MCF 10A (cell line): ENCODE measurements around the gene COG8. TPM values are rescaled to one million over a fixed set of nuclear protein-coding genes. Genes with fewer than 3 reads are reported as not detected.

ENCODE experiments used
- BruUV-seq: library from RNA; stranded (reverse); fragments of 400-500 nt; replicated peaks from 2 replicates; lab custom pipeline; 2021; lab: Mats Ljungman, UMichigan
- CTCF ChIA-PET: fragments of 300-600 bp; sonication (Branson Sonifier 250); formaldehyde crosslinking; extraction: SDS; loops from one replicate; lab custom pipeline; 2021; ENCODE audit warnings: antibody characterized with exemption, inconsistent platforms; lab: Yijun Ruan, JAX
- POLR2A ChIA-PET: fragments of 300-600, 350-650 bp; sonication (Branson Sonifier 250); formaldehyde crosslinking; extraction: SDS; loops from one replicate; lab custom pipeline; 2020; ENCODE audit warnings: antibody characterized with exemption, inconsistent platforms; lab: Yijun Ruan, JAX
- DNase-seq: peaks from one replicate; pipeline ENCODE4 v3.0.0-alpha.2; 2018; ENCODE audit not compliant: unreplicated experiment
- H3K27ac Mint-ChIP-seq: one replicate; pipeline ENCODE4 v1.8.0; 2022; ENCODE audit warnings: mild to moderate bottlenecking, low read depth, mixed read lengths; ENCODE audit not compliant: unreplicated experiment
- H3K27me3 Mint-ChIP-seq: one replicate; pipeline ENCODE4 v1.8.0; 2022; ENCODE audit warnings: mixed read lengths; ENCODE audit not compliant: insufficient read depth, unreplicated experiment
- H3K36me3 Mint-ChIP-seq: one replicate; pipeline ENCODE4 v1.8.0; 2022; ENCODE audit warnings: mild to moderate bottlenecking, moderate library complexity, mixed read lengths; ENCODE audit not compliant: insufficient read depth, unreplicated experiment
- H3K4me1 Mint-ChIP-seq: one replicate; pipeline ENCODE4 v1.8.0; 2022; ENCODE audit warnings: mixed read lengths; ENCODE audit not compliant: insufficient read depth, unreplicated experiment
- H3K4me3 Mint-ChIP-seq: one replicate; pipeline ENCODE4 v1.8.0; 2022; ENCODE audit warnings: mild to moderate bottlenecking, moderate library complexity, mixed read lengths; ENCODE audit not compliant: unreplicated experiment
- H3K9me3 Mint-ChIP-seq: one replicate; pipeline ENCODE4 v1.8.0; 2022; ENCODE audit warnings: mixed read lengths; ENCODE audit not compliant: unreplicated experiment
- intact Hi-C: fragments of 100-400 bp; cut with micrococcal nuclease; formaldehyde crosslinking; loops from 2 replicates; pipeline ENCODE4 v1.14.1; 2022
- total RNA-seq: library from RNA; stranded (reverse); gene quantifications from 2 replicates; pipeline ENCODE4 v1.2.3, GENCODE V29; 2022
- TF ChIP-seq, protein P1 (sequence below): fragments of 200-600 bp; IDR thresholded peaks from one replicate; pipeline ENCODE4 v1.8.0; 2022; ENCODE audit warnings: antibody characterized with exemption, mild to moderate bottlenecking; ENCODE audit not compliant: unreplicated experiment

The COG8 gene
- total RNA-seq, 1 experiment from 2014 or later: 29.3 TPM

DNA sequence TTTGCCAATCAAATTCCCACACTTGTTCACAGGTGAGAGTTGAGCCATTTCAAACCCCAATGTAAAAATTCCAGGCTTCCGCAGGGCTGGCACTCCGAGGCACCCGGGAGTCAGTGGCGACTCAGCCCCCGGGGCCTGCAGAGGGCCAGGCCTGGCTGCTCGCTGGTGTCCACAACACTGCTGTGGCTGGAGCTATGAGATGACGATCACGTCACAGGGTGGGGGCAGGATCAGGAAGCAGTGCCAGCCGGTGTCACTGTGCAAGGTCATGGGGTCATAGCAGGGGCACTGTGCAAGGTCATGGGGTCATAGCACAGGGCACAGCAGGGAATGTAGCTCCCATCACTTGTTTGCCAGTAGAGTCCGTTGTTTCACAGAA, 20.5 kb downstream of the COG8 start:
- Mint-ChIP-seq H3K27ac (no peak overlapping the region), H3K4me1 (peaks cover under 1% of the 10 kb centered on the region), H3K36me3 (peaks cover 78% of the 10 kb centered on the region), H3K27me3 (no peaks in the 10 kb centered on the region), H3K4me3 (no peak overlapping the region), H3K9me3 (no peaks in the 10 kb centered on the region)
- ChIA-PET CTCF (interaction anchor here (0.6 kb wide), 1 partner anchor 443 kb away, joined by 3 read pairs; the partner anchor contains the start of gene WWP2), POLR2A (interaction anchor here (0.6 to 9.1 kb wide), 3 partner anchors 9 to 150 kb away, joined by 3 to 75 read pairs (median 5); partner anchors contain the start of gene PDF)
- DNase-seq: no peak
- TF ChIP-seq, protein P1, sequence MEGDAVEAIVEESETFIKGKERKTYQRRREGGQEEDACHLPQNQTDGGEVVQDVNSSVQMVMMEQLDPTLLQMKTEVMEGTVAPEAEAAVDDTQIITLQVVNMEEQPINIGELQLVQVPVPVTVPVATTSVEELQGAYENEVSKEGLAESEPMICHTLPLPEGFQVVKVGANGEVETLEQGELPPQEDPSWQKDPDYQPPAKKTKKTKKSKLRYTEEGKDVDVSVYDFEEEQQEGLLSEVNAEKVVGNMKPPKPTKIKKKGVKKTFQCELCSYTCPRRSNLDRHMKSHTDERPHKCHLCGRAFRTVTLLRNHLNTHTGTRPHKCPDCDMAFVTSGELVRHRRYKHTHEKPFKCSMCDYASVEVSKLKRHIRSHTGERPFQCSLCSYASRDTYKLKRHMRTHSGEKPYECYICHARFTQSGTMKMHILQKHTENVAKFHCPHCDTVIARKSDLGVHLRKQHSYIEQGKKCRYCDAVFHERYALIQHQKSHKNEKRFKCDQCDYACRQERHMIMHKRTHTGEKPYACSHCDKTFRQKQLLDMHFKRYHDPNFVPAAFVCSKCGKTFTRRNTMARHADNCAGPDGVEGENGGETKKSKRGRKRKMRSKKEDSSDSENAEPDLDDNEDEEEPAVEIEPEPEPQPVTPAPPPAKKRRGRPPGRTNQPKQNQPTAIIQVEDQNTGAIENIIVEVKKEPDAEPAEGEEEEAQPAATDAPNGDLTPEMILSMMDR: no peak
- no TSS peak for BruUV-seq
- intact Hi-C loops: no loop called here

DNA sequence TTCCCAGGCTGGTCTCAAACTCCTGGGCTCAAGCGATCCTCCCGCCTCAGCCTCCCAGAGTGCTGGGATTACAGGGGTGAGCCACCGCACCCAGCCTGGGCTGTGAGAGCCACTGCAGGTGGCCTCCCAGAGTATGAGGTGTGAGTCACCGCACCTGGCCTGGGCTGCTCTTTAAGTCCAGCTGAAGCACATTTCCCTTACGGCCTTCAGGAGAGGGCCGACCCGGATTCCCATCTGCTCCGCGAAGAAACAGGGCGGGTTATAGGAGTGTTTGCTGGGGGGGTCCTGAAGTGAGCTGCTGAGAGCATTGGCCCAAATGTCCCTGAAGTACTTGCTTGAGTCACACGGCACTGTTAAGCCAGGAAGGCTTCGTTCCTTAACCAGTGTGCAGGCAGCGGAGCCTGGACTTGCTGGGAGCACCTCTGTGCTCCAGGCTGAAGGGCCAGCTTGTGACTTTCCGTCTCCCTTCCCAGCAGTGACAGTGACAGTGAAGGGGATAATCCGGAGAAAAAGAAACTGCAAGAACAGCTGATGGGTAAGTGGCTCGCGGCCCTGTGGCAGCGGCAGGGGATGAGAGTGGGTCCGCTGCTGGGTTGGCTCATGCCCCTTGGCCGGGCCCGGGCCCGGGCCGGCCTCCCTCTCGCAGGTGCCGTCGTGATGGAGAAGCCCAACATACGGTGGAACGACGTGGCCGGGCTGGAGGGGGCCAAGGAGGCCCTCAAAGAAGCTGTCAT, 21.0 kb downstream of the COG8 start:
- Mint-ChIP-seq H3K36me3 (peaks cover 72% of the 10 kb centered on the region), H3K4me1 (peaks cover 6% of the 10 kb centered on the region), H3K27ac (no peak overlapping the region), H3K9me3 (no peaks in the 10 kb centered on the region), H3K4me3 (no peak overlapping the region), H3K27me3 (no peaks in the 10 kb centered on the region)
- intact Hi-C loops: no loop called here
- BruUV-seq: no TSS peak
- TF ChIP-seq, protein P1: no peak
- no peak for DNase-seq
- POLR2A ChIA-PET: interaction anchor here (0.6 to 9.1 kb wide), 3 partner anchors 10 to 44 kb away, joined by 4 to 75 read pairs (median 5); partner anchors contain the start of gene PDF
- CTCF ChIA-PET: interaction anchor here (0.6 kb wide), 1 partner anchor 444 kb away, joined by 3 read pairs; the partner anchor contains the start of gene WWP2

DNA sequence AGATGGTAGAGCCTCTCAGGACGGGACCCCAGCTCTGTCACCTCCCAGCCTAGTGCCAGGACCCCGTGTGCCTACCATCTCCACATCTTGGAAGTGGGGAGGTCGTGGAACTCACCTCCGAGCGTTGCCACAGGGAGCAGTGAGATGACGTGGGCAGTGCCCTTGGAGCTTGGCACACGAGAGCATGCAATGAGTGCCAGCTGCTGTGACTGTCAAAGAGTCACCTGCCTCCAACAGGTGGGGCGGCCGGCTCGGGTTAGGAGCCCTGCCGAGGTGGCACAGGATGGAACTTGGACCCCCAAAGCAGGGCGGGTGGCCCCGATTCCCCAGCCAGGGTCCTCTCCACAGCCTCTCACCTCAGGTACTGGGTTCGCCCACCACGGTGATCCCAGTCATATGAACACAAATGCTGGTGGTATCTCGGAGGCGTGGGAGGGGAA, 22.7 kb downstream of the COG8 start:
- TF ChIP-seq, protein P1: no peak
- Mint-ChIP-seq H3K36me3 (peaks cover 60% of the 10 kb centered on the region), H3K9me3 (no peaks in the 10 kb centered on the region), H3K27ac (no peak overlapping the region), H3K4me1 (peaks cover 16% of the 10 kb centered on the region), H3K4me3 (no peak overlapping the region), H3K27me3 (no peaks in the 10 kb centered on the region)
- POLR2A ChIA-PET: interaction anchor here (9.1 kb wide), 1 partner anchor 12 kb away, joined by 75 read pairs; the partner anchor contains the start of gene PDF
- no peak for DNase-seq
- intact Hi-C loops: no loop called here
- BruUV-seq: no TSS peak
- CTCF ChIA-PET: no interaction called here

DNA sequence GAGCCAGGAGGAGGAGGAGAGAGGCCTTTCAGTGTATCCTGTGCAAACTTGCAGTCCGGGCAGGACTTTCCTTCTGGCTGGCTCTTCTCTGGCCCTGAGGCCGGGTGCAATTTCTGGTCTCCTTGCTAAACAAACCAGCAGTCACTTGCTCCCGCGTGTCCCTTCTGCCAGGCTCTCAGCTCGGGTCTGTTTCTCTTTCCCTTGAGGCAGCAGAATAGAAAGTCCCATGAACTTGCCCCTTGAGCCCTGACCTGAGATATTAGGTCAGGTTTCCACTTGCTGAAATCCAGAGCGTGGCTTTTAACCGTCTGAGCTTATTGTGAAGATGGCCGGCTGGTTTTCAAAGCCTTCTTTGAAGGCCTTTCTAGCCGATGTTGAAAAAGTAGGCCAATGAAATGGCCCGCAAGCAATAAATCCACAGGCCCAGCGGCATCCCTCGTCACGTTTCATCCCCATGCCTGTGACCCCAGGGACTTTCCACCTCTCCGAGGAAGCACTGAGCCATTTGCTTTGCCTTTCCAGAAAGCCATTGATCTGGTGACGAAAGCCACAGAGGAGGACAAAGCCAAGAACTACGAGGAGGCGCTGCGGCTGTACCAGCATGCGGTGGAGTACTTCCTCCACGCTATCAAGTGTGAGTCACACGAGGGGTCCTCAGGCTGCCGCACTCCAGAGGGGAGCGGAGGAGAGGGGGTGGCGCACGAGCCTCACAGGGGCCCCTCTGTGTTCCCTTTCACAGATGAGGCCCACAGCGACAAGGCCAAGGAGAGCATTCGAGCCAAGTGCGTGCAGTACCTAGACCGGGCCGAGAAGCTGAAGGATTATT, 23.7 kb downstream of the COG8 start:
- Mint-ChIP-seq H3K36me3 (peaks cover 51% of the 10 kb centered on the region), H3K9me3 (no peaks in the 10 kb centered on the region), H3K27ac (no peak overlapping the region), H3K4me1 (peaks cover 16% of the 10 kb centered on the region), H3K4me3 (no peak overlapping the region), H3K27me3 (no peaks in the 10 kb centered on the region)
- intact Hi-C loops: no loop called here
- ChIA-PET POLR2A (interaction anchor here (0.9 to 9.1 kb wide), 2 partner anchors 12 to 18 kb away, joined by 3 to 75 read pairs; partner anchors contain the start of gene PDF), CTCF (no interaction called here)
- BruUV-seq: no TSS peak
- TF ChIP-seq, protein P1: no peak
- DNase-seq: no peak
